Glomerular visceral epithelial cell (primary cell): ENCODE data around the gene ACTR5.
"Not testable (repeated sequence)": the region's sequence is repeated elsewhere in the genome, so short reads cannot be mapped to it uniquely, and the experiment has no call there.

ENCODE experiments used
- DNase-seq: peaks from one replicate; pipeline ENCODE4 v3.0.0-alpha.2; 2016; ENCODE audit errors: extremely low spot score

Gene ACTR5

GRCh38 chr20:38764567-38765318 lies 16.5 kb downstream of the ACTR5 start:
- peak; percentile 95 for DNase-seq

GRCh38 chr20:38766071-38766470 lies 17.8 kb downstream of the ACTR5 start:
- no peak for DNase-seq

DNA sequence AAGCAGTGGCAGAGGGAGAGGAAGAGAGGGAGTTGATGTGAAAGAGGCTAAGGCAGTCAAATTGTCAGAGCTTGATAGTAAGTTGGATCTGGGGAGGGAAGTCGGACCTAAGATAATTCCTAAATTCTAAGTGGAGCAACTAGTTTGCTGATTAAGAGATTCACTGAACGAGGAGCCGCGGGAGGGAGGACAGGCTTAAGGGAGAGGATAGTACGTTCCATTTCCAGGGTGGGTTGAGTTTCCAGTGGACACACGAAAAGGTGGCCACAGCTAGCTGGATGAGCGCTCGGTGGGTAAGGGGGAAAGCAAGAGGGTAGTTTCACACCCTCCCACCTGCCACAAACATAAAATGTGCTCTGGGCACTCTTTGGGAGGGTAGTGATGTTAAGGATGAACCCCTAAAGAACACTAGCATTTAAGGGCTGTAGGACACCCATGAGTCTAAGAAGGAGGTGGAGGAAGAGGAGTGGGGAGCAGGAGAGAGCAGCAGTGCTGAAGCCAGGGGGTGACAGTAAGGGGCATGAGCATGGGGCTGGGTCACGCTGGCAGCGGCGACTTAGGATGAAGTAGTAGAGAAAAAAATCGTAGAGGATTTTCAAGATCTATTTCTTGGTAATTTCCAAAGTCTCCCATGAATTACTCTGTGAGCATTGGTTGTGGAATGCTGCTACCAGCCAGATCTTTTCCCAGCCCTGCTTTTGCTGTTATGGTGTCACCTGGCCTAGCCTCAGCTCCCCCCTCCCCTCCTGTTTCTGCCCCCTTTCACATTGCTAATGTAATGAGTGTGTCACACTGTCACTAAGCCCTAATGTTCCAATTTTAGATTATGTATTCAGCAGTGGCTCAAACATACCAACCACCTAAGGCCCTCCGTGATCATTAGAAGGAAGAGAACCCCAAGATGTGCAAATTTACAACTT lies 21.4 kb downstream of the ACTR5 start:
- no peak for DNase-seq

GRCh38 chr20:38770546-38770945 lies 22.3 kb downstream of the ACTR5 start:
- no peak for DNase-seq

DNA sequence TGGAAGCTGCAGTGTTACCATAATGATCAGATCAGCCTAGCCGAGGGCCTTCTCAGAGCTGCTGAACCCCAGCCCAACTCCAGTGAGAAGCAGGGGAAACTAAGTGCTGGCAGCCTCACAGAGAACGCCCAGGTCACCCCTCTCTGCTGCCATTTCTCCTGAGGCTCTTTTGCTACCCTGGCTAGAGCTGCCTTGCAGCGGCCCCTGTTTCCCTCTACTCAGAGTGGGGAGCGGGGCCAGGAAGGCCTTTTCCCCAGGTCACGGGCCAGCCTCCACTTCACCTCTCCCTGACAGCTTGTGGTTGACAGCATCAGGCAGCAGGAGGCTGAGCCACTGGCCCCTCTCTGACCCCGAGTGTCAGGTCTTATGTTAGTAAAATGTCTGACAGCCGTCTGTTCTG lies 22.7 kb downstream of the ACTR5 start:
- no peak for DNase-seq

DNA sequence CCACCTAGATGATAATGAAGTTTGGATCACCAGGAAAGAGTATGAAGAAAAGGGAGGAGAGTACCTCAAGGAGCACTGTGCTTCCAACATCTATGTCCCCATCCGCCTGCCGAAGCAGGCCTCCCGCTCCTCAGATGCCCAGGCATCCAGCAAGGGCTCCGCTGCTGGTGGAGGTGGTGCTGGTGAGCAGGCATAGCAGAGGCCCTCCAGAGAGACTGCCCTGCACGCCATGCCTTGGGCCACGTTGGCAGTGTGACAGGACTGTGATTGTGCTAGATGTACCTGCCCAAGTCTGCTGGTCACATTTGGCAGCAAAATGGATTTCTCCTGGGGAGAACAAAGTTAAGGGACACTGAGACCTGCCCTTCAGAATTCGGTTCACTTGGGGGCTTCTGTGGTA lies 23.4 kb downstream of the ACTR5 start:
- no peak for DNase-seq

- no peak for DNase-seq
Observed at GRCh38 chr20:38774167-38774566, 25.9 kb downstream of the ACTR5 start.

GRCh38 chr20:38776363-38776762 lies 28.1 kb downstream of the ACTR5 start:
- no peak for DNase-seq

DNA sequence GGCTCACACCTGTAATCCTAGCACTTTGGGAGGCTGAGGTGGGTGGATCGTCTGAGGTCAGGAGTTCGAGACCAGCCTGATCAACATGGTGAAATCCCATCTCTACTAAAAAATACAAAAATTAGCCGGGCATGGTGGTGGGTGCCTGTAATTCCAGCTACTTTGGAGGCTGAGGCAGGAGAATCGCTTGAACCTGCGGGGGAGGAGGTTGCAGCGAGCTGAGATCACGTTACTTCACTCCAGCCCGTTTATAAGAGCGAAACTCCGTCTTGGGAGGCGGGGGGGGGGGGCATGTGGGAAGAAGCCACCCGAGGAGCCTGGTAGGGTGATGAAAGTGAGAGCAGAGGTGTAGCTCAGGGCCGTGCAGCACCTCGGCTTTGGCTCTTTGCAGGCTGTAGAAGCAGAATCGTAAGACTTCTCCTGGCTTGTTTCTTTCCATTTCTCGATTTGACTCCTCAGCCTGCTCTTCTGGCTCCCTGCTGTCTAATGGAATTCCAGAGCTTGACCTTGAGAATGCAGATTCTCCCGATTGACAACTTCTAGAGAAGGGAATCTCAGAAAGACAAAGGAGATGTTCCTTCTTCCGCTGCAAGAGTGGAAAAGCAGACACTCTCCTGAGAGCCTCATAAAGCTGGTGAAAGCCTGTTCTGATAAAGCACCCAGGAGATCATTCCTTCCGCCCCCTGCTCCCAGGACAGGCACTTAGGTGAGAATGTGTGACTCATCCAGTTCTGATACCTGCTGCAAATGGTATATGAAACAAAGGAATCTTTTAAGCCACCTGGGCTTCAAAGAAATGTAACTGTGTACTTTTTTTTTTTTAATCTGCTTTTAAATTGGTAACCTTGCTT lies 31.2 kb downstream of the ACTR5 start:
- no peak for DNase-seq

DNA sequence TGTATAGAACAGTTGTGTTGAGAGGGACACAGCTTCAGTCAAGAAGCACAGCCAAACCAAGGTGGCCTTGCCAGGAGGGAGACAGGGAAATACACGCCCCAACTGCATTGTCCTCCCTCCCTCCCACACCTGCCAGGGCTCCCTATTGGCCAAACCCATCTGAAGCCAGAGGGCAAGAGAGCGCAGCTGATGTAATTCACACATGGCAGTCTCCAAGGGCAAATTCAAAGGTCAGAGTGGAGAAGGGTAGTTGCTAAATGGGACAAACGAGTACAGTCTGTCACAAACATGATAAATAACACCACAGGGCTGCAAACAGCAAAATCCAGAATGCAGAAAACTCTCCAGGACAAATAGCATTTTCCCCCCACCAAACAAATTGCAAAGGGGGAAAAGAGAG lies 34.0 kb downstream of the ACTR5 start:
- DNase-seq: no peak

- no peak for DNase-seq
Observed at GRCh38 chr20:38787870-38788269, 39.6 kb downstream of the ACTR5 start.

- DNase-seq: peak; percentile 36
Observed at GRCh38 chr20:38789503-38790199, 41.4 kb downstream of the ACTR5 start.

DNA sequence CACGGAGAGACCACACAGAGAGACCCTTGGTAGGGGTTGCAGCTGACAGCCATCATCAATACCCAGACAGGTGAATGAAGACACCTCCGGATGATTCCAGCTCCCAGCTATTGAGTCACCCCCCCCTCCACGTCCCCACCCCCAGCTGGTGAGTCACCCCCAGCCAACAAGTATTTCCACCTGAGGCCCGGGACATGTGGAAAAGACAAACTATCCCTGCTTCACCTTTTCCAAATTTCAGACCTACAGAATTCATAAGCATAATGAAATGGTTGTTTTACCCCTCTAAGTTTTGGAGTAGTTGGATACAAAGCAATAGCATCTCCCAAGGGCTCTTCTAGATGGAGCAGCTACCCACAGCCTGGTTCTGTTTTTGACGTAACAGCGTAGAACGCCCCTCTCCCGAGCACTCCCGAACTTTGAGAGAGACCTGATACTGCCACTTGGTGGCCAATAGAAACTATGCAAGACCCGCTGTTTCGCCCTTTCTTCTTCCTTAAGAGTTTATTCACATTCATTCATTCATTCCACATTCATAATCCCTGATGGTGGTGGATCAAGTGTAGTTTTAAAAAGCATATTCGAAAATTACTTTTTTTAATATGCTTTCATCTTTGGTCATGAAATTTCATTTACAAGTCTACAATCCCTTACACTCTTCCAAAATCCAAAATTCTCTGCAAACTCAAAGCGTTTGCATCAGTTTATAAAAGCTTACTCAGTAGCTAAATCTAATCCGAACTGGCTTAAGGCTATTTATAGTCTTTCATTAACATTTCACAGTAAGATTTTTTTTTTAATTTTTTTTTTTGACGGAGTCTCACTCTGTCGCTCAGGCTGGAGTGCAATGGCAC lies 42.2 kb downstream of the ACTR5 start:
- DNase-seq: peak; percentile 60

GRCh38 chr20:38791291-38791690 lies 43.0 kb downstream of the ACTR5 start:
- DNase-seq: no peak

DNA sequence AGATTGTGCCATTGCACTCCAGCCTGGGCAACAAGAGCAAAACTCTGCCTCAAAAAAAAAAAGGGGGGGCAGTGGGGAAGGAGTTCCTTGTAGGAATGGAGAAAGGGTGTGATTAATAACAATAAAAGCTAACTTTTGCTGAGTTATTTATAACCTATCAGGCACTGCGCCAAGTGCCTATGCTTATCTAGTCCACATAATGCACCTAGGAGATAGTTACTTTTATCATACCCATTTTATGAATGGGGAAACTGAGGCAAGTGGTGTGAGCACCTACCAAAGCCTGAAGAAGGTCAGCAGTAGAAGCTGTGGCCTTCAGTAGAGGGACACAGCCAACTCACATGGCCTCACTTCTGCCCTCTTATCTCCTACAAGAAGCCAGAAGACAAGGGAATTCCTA lies 43.7 kb downstream of the ACTR5 start:
- no peak for DNase-seq

DNA sequence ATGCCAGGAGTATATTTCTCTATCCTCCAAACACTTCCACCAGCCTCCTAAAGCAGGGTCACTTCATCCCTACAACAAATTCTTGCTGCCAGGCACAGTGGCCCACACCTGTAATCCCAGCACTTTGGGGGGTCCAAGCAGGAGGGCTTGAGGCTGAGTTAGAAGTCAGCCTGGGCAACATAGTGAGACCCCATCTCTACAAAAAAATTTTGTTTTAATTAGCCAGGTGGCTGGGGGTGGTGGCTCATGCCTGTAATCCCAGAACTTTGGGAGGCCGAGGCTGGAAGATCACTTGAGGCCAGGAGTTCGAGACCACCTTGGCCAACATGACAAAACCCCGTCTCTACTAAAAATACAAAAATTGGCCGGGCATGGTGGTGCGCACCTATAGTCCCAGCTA lies 45.8 kb downstream of the ACTR5 start:
- DNase-seq: not testable (repeated sequence)

- DNase-seq: no peak
Observed at GRCh38 chr20:38798266-38798665, 50.0 kb downstream of the ACTR5 start.

- no peak for DNase-seq
Observed at GRCh38 chr20:38799203-38799602, 50.9 kb downstream of the ACTR5 start.

GRCh38 chr20:38800882-38801281 lies 52.6 kb downstream of the ACTR5 start:
- no peak for DNase-seq

- DNase-seq: no peak
Observed at GRCh38 chr20:38804221-38804620, 56.0 kb downstream of the ACTR5 start.
